Measurements from ENCODE around the gene WDR17.
A peak's percentile ranks its signal among the peaks of the same experiment; 100 is the strongest.

Gene WDR17

DNA sequence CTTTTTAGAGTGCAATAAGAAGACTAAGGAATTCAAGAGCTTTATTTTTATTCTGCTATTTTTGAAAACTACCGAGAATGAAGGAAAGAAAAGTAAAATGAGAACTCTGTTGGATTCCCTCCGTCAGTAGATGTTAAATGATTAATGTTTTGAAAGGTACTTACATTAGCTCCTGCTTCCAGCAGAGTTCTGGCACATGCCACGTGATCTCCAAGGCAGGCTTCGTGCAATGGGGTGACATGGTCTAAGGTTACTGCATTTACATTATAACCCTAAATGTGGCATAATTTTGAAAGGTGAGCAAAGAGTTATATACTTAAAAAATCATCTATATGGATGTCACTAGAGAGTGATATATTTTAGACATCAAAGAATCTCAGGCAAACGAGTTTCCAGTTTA lies 156.5 kb downstream of the WDR17 start:
- no peaks in the 10 kb centered on the region for H3K36me3 ChIP-seq
- no peaks in the 10 kb centered on the region for H3K27me3 ChIP-seq (ENCODE audit: insufficient read depth, low read depth, severe bottlenecking)
- no peak overlapping the region for H3K27ac ChIP-seq
- H3K9me3 ChIP-seq (ENCODE audit: severe bottlenecking), result no peaks in the 10 kb centered on the region
- TF ChIP-seq CTCF (IDR thresholded peaks at IDR 0.05; ENCODE audit: low read depth, low read length), result no peak
- no peak overlapping the region for H3K4me3 ChIP-seq (ENCODE audit: low read depth, low read length)
- DNase-seq, result no peak

GRCh38 chr4:176223561-176223960 lies 157.9 kb downstream of the WDR17 start:
- Histone ChIP-seq H3K9me3 (ENCODE audit: severe bottlenecking) (no peaks in the 10 kb centered on the region), H3K27ac (no peak overlapping the region), H3K36me3 (no peaks in the 10 kb centered on the region), H3K4me3 (ENCODE audit: low read depth, low read length) (no peak overlapping the region), H3K27me3 (ENCODE audit: insufficient read depth, low read depth, severe bottlenecking) (no peaks in the 10 kb centered on the region)
- TF ChIP-seq CTCF (IDR thresholded peaks at IDR 0.05; ENCODE audit: low read depth, low read length), result no peak
- peak; percentile 71 for DNase-seq

DNA sequence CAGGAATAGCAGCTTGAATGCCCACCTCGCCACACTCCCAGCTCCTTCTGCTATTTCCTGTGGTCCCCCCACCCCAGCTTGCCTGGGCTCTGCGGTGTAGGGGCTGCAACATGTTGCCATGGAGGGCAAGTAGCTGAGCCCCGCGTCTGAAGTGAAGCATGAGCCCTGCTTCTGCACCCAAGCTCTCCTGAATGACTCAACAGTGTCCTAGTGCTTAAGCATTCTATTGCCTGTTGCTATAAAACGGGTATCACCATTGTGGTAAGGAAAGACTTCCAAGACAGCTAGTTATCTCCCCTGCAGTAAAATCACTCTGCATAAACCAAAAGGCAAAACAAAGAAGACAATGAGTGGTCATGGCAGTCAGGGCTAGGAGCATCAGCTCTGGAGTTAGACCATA lies 161.1 kb downstream of the WDR17 start:
- H3K27me3 ChIP-seq (ENCODE audit: insufficient read depth, low read depth, severe bottlenecking), result no peaks in the 10 kb centered on the region
- H3K27ac ChIP-seq, result no peak overlapping the region
- H3K9me3 ChIP-seq (ENCODE audit: severe bottlenecking), result no peaks in the 10 kb centered on the region
- H3K4me3 ChIP-seq (ENCODE audit: low read depth, low read length), result no peak overlapping the region
- no peak for TF ChIP-seq CTCF (IDR thresholded peaks at IDR 0.05; ENCODE audit: low read depth, low read length)
- no peaks in the 10 kb centered on the region for H3K36me3 ChIP-seq
- DNase-seq, result no peak

- Histone ChIP-seq H3K4me3 (ENCODE audit: low read depth, low read length) (no peak overlapping the region), H3K27ac (no peak overlapping the region), H3K27me3 (ENCODE audit: insufficient read depth, low read depth, severe bottlenecking) (no peaks in the 10 kb centered on the region), H3K9me3 (ENCODE audit: severe bottlenecking) (no peaks in the 10 kb centered on the region), H3K36me3 (no peaks in the 10 kb centered on the region)
- TF ChIP-seq CTCF (IDR thresholded peaks at IDR 0.05; ENCODE audit: low read depth, low read length), result no peak
- DNase-seq, result no peak
Observed at GRCh38 chr4:176229645-176230044, 164.0 kb downstream of the WDR17 start.

Data from WERI-Rb-1 (cell line).